ENCODE data around the gene LIPK. TPM values are rescaled to one million over a fixed set of nuclear protein-coding genes. Genes with fewer than 3 reads are reported as not detected.

LIPK gene
- total RNA-seq, 6 experiments from 2014 or later: not detected

- WGBS (ENCODE audit: insufficient coverage, low coverage, low lambda C conversion rate, missing lambda C conversion rate): 71% methylated on average over 2 of the region's 2 CpGs
- ATAC-seq: no peak
- no peak overlapping the region for H3K4me3 ChIP-seq
- no peaks in the 10 kb centered on the region for H3K27me3 ChIP-seq
- no peak overlapping the region for H3K27ac ChIP-seq
- no peak for DNase-seq
- H3K4me1 ChIP-seq: no peaks in the 10 kb centered on the region
- H3K36me3 ChIP-seq: no peaks in the 10 kb centered on the region
- intact Hi-C loops (cut with DNase I): no loop called here
- no peak for TF ChIP-seq POLR2A (IDR thresholded peaks at IDR 0.05)
- TF ChIP-seq CTCF (IDR thresholded peaks at IDR 0.05): no peak
- no peaks in the 10 kb centered on the region for H3K9me3 ChIP-seq
These were observed 34.0 kb upstream of the LIPK start for GRCh38 chr10:88672041-88672440.

DNA sequence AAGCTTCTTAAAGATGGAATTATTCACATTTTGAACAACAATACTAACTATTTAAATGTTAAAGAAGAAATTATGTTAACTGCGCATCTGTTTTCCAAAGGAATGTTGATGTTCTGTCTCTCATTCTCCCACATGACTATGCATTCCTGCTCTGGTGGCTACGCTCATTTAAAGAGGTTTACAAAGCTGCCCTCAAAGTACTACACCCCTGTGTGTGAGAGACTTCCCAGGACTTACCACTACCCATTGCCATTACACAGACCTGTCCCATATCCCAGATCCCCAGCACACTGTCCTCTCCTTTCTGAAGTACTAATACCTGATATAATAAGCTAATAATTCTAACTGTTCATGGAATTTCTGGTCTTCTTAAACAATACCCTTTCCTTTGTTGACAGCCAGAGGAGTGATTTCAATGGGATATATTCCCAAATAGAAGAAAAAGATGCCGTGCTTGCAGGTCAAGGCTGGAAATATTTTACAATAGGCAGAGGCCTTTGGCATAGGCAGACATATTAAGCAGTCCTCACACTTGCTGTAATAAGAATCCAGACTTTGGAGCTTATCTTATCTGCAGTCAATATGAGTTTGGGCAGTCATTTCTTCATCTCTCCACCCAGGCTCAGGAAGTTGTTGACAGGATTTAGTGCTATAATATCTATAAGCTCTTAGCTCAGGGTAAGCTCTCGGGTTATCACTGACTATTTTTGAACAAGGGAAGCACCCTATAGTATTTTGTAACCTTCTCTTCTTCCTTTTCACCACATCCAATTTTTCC, 29.6 kb upstream of the LIPK start:
- Histone ChIP-seq H3K4me3 (no peak overlapping the region), H3K9me3 (no peaks in the 10 kb centered on the region), H3K4me1 (peaks cover 0 to 2% (median 0%) of the 10 kb centered on the region in 4 donors), H3K27ac (no peak overlapping the region), H3K27me3 (no peaks in the 10 kb centered on the region), H3K36me3 (no peaks in the 10 kb centered on the region)
- WGBS (ENCODE audit: insufficient coverage, low coverage, low lambda C conversion rate, missing lambda C conversion rate): 57% methylated on average over 4 of the region's 4 CpGs
- ATAC-seq (no peak), DNase-seq (no peak)
- intact Hi-C loops (cut with DNase I): no loop called here
- TF ChIP-seq CTCF (IDR thresholded peaks at IDR 0.05): no peak
- no peak for TF ChIP-seq POLR2A (IDR thresholded peaks at IDR 0.05)

GRCh38 chr10:88680958-88681357, 25.1 kb upstream of the LIPK start:
- TF ChIP-seq CTCF (IDR thresholded peaks at IDR 0.05) (no peak), POLR2A (IDR thresholded peaks at IDR 0.05) (no peak)
- no peak for DNase-seq
- peaks cover 0 to 2% (median 0%) of the 10 kb centered on the region in 4 donors for H3K4me1 ChIP-seq

GRCh38 chr10:88682491-88682890, 23.6 kb upstream of the LIPK start:
- TF ChIP-seq POLR2A (IDR thresholded peaks at IDR 0.05) (no peak), CTCF (IDR thresholded peaks at IDR 0.05) (no peak)

More at GRCh38 chr10:88680958-88681357, 25.1 kb upstream of the LIPK start:
- Histone ChIP-seq H3K27ac (no peak overlapping the region), H3K4me3 (no peak overlapping the region), H3K27me3 (no peaks in the 10 kb centered on the region), H3K9me3 (no peaks in the 10 kb centered on the region), H3K36me3 (no peaks in the 10 kb centered on the region)
- no peak for ATAC-seq
- WGBS (ENCODE audit: insufficient coverage, low coverage, low lambda C conversion rate, missing lambda C conversion rate): 72% methylated on average over 4 of the region's 4 CpGs
- intact Hi-C loops (cut with DNase I): loop anchor here in 1 of 2 donors (10.0 kb wide), 1 partner anchor 134 kb away; no protein-coding TSS in a partner anchor

More at GRCh38 chr10:88682491-88682890, 23.6 kb upstream of the LIPK start:
- no peak overlapping the region for H3K4me3 ChIP-seq
- peaks cover 0 to 2% (median 0%) of the 10 kb centered on the region in 4 donors for H3K4me1 ChIP-seq
- H3K27ac ChIP-seq: no peak overlapping the region
- no peaks in the 10 kb centered on the region for H3K27me3 ChIP-seq
- H3K9me3 ChIP-seq: no peaks in the 10 kb centered on the region
- WGBS (ENCODE audit: insufficient coverage, low coverage, low lambda C conversion rate, missing lambda C conversion rate): 53% methylated on average over 4 of the region's 4 CpGs
- no peaks in the 10 kb centered on the region for H3K36me3 ChIP-seq
- ATAC-seq: no peak
- DNase-seq: no peak
- intact Hi-C loops (cut with DNase I): loop anchor here in 1 of 2 donors (10.0 kb wide), 1 partner anchor 132 kb away; no protein-coding TSS in a partner anchor

Measured in right lobe of liver (tissue), 6 donors.